ENCODE results near the gene SYT7.

SYT7 gene

DNA sequence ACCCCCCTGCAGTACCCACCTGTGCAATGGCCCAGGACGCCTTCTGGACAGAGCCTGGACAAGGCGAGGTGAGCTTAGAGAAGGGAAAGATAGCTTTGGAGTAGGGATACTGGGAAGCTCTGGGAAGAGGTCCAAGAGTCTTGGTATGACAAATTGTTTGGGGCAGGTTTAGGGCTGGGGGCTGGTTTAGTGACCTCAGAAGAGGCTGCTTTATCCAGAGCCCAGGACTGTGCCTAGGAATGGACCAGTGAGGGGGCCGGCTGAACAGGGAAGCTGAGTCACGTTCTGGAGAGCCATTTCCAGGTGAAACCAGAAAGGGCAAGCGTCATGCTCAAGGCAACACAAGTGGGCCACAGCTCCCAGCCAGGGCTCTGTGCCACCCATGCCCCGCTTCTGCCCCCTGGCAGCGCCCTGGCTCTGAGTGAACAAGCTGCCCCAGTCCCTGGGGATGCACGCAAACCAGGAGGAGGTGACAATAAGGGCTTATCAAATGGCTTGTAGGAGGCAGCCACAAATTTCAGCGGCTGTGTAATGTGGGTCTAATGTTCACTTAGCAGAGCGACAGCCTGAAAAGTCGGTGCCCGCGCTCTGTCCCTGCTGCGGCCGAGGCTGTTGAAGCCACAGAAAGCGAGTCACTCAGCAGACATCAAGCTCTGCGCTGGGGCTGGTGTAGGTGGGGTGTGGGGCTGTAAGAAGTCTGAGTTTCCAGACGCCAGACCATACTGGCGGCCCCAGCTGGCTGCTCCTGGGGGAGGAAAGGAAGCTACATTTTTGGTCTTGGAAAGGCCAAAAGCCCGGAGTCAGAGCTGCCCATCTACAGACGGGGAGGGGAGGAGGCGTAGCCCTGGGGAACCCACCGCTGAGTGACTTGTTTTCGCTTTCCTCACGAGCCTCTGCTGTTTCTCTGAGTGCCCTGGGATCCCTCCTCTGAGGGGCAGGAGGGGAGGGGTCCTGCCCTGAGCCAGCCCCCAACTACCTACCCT, 18.3 kb upstream of the SYT7 start:
- Mint-ChIP-seq H3K4me3 (no peak overlapping the region), H3K9me3 (ENCODE audit: low read depth) (no peaks in the 10 kb centered on the region), H3K4me1 (ENCODE audit: low read depth) (no peaks in the 10 kb centered on the region), H3K27me3 (peaks cover 11% of the 10 kb centered on the region), H3K27ac (no peak overlapping the region), H3K36me3 (no peaks in the 10 kb centered on the region)

DNA sequence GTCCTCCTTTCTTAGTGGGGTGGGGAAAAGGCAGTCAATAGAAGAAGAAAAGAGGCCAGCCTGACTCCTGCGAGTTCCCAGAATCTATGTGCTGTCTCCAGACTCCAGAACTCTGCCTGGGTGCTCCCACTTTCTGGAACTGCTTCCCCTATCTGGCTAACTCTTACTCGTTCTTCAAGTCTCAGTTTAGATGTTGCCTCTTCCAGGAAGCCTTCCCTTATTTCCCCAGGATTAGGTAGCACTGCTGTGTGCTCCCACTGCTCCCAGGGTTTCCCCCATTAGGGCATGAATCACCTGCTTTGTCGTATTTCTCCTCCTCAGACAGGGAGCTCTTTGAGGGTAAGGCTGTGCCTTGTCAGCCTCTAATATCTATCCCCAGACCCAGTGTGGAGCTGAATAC, 17.5 kb upstream of the SYT7 start:
- Mint-ChIP-seq H3K4me3 (no peak overlapping the region), H3K27me3 (peaks cover 12% of the 10 kb centered on the region), H3K36me3 (no peaks in the 10 kb centered on the region), H3K4me1 (ENCODE audit: low read depth) (no peaks in the 10 kb centered on the region), H3K9me3 (ENCODE audit: low read depth) (no peaks in the 10 kb centered on the region), H3K27ac (no peak overlapping the region)

DNA sequence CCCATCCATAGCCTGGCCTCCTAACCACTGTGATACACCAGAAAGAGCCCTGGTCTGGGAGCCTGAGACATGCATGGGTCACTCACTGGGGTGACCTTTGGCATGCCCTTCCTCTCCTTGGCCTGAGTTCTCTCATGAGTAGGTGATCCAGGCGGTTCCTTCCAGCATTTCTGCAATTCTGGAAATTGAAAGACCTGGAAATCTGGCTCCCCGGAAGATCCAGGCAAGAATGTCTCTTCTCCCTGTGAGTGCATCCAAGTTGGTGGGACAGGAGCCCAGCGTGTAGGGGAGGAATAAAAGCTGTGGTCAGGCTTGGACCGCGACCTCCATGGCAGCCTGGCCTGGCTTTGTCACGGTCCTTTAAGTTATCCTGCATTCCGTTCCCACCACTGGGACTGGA, 16.1 kb upstream of the SYT7 start:
- Mint-ChIP-seq H3K4me1 (ENCODE audit: low read depth) (no peaks in the 10 kb centered on the region), H3K36me3 (no peaks in the 10 kb centered on the region), H3K27ac (no peak overlapping the region), H3K4me3 (no peak overlapping the region), H3K9me3 (ENCODE audit: low read depth) (no peaks in the 10 kb centered on the region), H3K27me3 (peaks cover 12% of the 10 kb centered on the region)

DNA sequence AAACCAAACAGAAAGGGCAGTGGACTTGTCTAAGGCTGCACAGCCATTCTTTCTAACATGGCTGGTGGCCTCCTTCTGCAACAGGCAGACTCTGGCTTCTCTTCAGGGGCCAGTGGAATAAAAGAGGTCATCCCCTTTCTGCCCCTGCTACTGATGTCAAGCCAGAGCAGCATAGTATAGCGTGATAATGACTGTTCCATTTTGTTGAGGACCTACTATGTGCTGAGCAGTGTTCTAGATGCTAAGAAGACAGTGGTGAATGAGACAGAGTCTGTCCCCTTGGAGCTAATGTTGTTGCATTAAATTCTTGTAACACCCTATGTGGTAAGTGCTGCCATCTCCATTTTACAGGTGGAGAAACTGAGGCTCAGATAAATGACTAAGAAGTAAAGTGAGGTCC, 15.7 kb upstream of the SYT7 start:
- Mint-ChIP-seq H3K9me3 (ENCODE audit: low read depth) (no peaks in the 10 kb centered on the region), H3K4me3 (no peak overlapping the region), H3K27me3 (peaks cover 11% of the 10 kb centered on the region), H3K4me1 (ENCODE audit: low read depth) (no peaks in the 10 kb centered on the region), H3K36me3 (no peaks in the 10 kb centered on the region), H3K27ac (no peak overlapping the region)

DNA sequence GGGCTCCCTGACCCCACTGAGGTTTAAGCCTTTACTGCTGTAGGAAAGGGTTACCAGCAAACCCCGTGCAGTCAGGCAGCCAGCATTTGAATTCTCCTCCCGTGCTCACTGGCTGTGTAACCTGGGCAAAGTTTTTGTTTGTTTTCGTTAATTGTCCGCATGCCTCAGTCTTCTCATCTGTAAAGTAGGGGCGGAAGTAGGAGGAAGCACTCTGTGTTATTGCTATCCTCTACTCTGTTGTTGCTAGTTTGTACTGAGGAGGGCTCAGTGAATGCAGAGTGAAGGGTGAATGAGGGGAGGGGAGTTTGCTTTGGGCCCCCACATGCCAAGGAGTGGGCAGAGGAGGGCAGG, 14.0 kb upstream of the SYT7 start:
- Mint-ChIP-seq H3K36me3 (no peaks in the 10 kb centered on the region), H3K4me3 (no peak overlapping the region), H3K27me3 (peaks cover 8% of the 10 kb centered on the region), H3K9me3 (ENCODE audit: low read depth) (no peaks in the 10 kb centered on the region), H3K27ac (no peak overlapping the region), H3K4me1 (ENCODE audit: low read depth) (no peaks in the 10 kb centered on the region)

DNA sequence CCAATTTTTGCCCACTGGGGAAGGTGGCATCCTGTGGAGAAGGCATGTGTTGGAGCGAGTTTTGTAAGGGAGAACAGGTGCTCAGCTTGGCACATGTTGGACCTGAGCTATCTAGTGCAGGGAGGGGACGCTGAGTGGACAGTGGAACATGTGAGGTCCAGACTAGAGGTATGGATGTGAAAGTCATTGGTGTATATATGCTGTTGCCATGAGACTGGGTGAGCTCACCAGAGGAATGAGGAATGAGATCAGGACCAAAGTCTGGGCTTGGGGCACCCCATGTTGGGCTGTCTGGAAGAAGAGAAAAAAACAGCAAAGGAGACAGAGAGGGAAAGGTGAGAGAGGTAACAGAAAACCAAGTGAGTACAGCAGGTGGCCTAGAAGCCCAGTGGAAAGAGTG, 12.3 kb upstream of the SYT7 start:
- H3K27me3 Mint-ChIP-seq = peaks cover 12% of the 10 kb centered on the region
- H3K27ac Mint-ChIP-seq = no peak overlapping the region

DNA sequence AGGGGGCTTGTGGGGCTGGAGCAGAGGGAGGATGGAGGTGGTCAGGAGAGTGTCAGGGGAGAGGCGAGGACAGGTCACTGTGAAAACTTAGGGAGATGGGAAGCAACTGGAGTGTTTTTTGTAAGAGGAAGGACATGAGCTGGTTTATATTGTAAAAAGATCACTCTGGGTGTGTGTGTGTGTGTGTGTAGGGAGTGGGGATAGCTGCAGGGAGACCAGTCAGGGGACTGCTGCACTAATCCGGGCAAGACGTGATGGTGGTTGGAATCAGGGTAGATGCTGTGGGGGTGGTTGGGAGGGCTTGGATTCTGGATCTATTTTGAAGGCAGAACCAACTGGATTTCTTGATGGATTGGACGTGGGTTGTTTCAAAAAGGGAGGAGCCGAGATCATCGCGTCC, 11.3 kb upstream of the SYT7 start:
- Mint-ChIP-seq H3K27ac (no peak overlapping the region), H3K4me1 (ENCODE audit: low read depth) (peaks cover 9% of the 10 kb centered on the region), H3K4me3 (no peak overlapping the region), H3K27me3 (peaks cover 12% of the 10 kb centered on the region), H3K36me3 (no peaks in the 10 kb centered on the region), H3K9me3 (ENCODE audit: low read depth) (no peaks in the 10 kb centered on the region)

More for the DNA sequence above, 12.3 kb upstream of the SYT7 start:
- peaks cover 8% of the 10 kb centered on the region for H3K4me1 Mint-ChIP-seq (ENCODE audit: low read depth)
- H3K4me3 Mint-ChIP-seq = no peak overlapping the region
- no peaks in the 10 kb centered on the region for H3K9me3 Mint-ChIP-seq (ENCODE audit: low read depth)
- no peaks in the 10 kb centered on the region for H3K36me3 Mint-ChIP-seq

DNA sequence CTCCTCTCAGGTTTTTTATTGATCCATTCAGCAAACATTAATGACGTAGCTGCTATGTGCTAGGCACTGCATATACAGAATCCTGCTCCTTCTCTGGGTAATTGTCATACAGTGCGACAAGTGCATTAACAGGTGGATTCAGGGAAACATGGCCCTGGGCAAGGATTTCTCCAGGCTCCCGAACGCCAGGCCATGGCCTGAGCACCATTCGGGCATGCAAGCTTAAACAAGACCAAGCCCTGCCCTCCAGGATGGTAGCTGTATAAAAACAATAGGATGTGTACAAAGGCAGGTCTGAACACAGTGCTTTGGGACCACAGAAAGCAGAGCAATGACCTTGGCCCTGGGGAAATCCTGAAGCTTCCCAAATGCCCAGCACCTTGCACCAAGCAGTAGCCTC, 9.1 kb upstream of the SYT7 start:
- Mint-ChIP-seq H3K27me3 (peaks cover 10% of the 10 kb centered on the region), H3K4me1 (ENCODE audit: low read depth) (peaks cover 9% of the 10 kb centered on the region), H3K27ac (no peak overlapping the region), H3K4me3 (peak overlapping the region; percentile 60), H3K9me3 (ENCODE audit: low read depth) (no peaks in the 10 kb centered on the region), H3K36me3 (no peaks in the 10 kb centered on the region)

DNA sequence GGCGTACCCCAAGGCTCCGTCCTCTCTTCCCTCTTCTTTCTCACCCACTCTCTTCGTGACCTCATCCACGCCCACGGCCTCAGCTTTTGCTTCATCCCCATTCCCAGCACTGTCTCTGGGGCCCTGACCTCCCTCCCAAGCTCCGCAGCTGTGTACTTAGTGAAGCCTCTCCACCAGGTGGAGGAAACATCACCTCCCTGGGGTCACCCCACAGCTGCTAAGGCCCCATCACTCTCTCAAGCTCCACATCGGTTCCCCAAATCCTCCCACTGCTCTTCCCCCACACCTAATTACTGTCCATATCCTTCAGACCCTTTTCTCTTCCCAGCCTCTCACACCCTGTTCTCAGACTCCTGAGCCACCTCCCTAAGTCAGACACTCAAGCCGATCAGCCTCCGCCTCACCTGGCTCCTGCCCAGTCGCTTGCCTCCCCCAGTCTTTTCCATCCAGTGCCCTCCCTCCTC, 7.9 kb upstream of the SYT7 start:
- H3K4me3 Mint-ChIP-seq = peak overlapping the region; percentile 85
- H3K36me3 Mint-ChIP-seq = no peaks in the 10 kb centered on the region
- peaks cover 9% of the 10 kb centered on the region for H3K4me1 Mint-ChIP-seq (ENCODE audit: low read depth)
- no peaks in the 10 kb centered on the region for H3K9me3 Mint-ChIP-seq (ENCODE audit: low read depth)
- no peak overlapping the region for H3K27ac Mint-ChIP-seq
- peaks cover 5% of the 10 kb centered on the region for H3K27me3 Mint-ChIP-seq

DNA sequence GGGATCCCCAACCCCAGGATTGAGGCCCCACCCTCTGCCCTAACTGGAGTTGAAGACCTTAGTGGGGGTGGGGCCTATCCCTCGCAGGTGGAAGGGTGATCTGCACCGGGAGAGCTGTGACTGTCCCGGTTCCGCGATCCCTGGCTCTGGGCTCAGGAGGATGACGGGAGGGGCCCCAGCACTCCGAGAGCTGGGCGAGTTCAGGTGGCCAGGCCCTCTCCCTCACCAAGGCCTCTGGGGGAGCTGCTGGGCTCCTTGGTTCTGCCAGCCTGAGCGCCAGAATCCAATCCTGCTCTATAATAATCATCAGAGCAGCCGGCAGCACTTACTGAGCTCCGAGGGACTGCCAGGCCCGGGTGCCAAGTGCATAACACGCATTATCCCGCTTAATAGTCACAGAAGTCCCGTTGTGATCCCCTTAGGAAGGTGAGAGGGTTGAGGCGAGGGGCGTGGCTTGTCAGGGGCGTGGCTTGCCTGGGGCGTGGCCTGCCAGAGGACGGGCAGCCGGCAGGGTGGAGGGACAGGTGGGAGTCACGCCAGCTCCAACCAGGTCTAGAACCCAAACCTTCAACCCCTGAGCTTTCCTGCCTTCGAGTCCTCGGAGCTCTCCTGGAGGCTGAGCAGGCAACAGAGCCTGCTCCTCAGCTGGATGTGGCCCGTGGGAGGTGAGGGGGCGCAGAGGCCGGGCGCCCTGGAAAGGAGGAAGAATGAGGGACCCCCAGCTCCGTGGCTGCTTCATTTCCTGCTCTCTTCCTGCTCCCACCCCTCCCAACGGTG, 7.3 kb upstream of the SYT7 start:
- Mint-ChIP-seq H3K27me3 (peaks cover 5% of the 10 kb centered on the region), H3K36me3 (no peaks in the 10 kb centered on the region), H3K4me3 (peak overlapping the region; percentile 85), H3K27ac (no peak overlapping the region), H3K9me3 (ENCODE audit: low read depth) (no peaks in the 10 kb centered on the region), H3K4me1 (ENCODE audit: low read depth) (peaks cover 9% of the 10 kb centered on the region)

DNA sequence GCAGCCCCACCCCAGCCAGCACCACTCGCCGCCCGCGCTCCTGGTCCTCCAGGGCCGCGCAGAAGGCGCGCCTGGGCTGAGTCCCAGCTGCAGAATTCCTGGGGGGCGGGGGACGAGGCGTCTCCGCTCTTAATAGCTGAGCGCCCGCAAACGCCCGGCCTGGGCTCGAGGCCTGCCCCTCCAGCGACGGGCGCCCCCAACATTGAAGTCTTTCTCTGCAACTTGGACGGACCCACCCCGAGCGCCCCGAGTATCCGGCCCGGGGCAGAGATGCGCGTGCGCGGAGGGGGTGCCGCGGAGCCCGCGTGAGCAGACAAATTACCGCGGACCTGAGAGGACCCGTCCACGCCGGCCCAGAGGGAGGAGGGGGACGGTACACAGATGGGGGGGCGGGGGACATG, 6.7 kb upstream of the SYT7 start:
- Mint-ChIP-seq H3K4me1 (ENCODE audit: low read depth) (peaks cover 9% of the 10 kb centered on the region), H3K36me3 (no peaks in the 10 kb centered on the region), H3K27ac (no peak overlapping the region), H3K4me3 (peak overlapping the region; percentile 85), H3K9me3 (ENCODE audit: low read depth) (no peaks in the 10 kb centered on the region), H3K27me3 (peaks cover 5% of the 10 kb centered on the region)

DNA sequence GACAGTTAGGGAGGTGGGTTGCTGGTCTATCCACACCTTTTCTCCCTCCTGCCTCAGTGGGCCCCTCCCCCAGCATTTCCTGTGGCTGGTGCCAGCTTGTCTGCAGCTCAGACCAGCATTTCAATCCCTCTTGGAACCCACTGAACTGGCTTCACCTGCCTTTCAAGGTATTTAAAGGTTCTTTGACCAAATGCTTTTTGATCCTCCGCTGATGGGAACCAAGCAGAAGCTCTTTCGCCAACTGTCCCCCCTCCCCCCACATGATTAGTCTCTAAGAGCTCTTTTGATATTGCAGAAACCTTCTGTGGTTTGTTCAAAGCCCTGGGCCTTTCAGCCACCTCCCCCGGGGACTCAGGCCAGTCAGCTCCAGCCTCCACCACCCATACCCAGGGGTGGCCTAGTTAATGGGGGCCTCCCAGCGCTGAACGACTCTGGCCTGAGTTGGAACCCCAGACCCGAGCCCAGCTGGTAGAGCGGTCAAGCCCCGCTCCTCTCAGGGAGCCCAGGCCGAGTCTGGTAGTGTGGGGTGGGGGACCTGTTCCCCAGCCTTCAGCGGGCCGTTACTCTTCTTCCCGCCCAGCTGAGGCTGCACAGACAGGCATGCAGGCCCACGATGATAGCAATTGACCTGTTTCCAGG, 6.0 kb upstream of the SYT7 start:
- Mint-ChIP-seq H3K27ac (no peak overlapping the region), H3K36me3 (no peaks in the 10 kb centered on the region), H3K4me1 (ENCODE audit: low read depth) (peaks cover 14% of the 10 kb centered on the region), H3K4me3 (peak overlapping the region; percentile 30), H3K27me3 (peaks cover 7% of the 10 kb centered on the region), H3K9me3 (ENCODE audit: low read depth) (no peaks in the 10 kb centered on the region)

DNA sequence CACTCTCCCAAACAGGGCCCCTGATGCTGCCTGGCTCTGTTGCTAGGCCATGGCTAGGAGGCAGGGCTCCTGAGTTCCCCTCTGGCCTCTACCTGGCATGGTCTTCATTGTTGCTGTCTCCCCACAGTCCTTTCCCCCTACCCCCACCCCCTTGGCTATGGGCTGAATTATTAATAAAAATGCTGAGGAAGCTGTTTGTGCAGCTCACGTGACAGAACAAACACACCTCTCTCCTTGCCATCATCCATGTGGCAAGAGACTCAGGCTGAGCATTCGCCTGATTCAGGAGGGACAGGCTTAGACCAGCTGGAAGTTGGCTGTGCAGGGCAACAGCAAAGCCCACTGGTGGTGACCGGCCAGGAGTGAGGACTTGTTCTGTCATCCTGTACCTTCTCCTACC, 4.2 kb upstream of the SYT7 start:
- Mint-ChIP-seq H3K4me1 (ENCODE audit: low read depth) (peaks cover 21% of the 10 kb centered on the region), H3K9me3 (ENCODE audit: low read depth) (no peaks in the 10 kb centered on the region), H3K36me3 (no peaks in the 10 kb centered on the region), H3K4me3 (no peak overlapping the region), H3K27me3 (peaks cover 7% of the 10 kb centered on the region), H3K27ac (no peak overlapping the region)

DNA sequence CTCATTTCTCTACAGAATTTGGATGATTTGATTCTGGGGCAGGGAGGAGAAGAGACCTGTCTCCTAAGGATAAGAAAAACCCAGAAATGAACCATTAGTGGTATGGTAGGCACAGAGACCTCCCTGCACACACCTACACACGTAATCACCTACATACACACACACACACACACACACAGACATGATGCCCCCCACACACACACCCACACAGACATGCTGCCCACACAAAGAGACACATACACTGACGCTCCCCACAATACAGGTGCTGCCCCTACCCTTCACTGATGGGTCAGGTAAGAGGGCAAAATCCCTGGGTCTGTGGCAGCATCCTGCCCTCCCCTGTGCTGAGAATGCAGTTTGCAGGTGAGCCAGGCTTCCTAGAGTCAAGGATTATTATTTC, 1.1 kb upstream of the SYT7 start:
- Mint-ChIP-seq H3K4me3 (peak overlapping the region; percentile 81), H3K4me1 (ENCODE audit: low read depth) (peaks cover 15% of the 10 kb centered on the region), H3K36me3 (no peaks in the 10 kb centered on the region), H3K27me3 (peaks cover 7% of the 10 kb centered on the region), H3K9me3 (ENCODE audit: low read depth) (no peaks in the 10 kb centered on the region), H3K27ac (peak overlapping the region; percentile 16)
